LNCAP (cell line): Measurements from ENCODE around the gene CDH4.

Source experiments
- CTCF ChIP-seq: fragments of 450-650 bp; IDR thresholded peaks from 2 replicates; pipeline ENCODE4 v1.5.1; 2017; ENCODE audit warnings: mild to moderate bottlenecking

Gene CDH4

GRCh38 chr20:61725145-61725544 is 473.1 kb downstream of the CDH4 start:
- no peak for TF ChIP-seq CTCF

GRCh38 chr20:61725966-61726365 is 473.9 kb downstream of the CDH4 start:
- no peak for TF ChIP-seq CTCF

- TF ChIP-seq CTCF, result no peak
Measured at GRCh38 chr20:61726979-61727378, 474.9 kb downstream of the CDH4 start.

- no peak for TF ChIP-seq CTCF
Measured at GRCh38 chr20:61727761-61728160, 475.7 kb downstream of the CDH4 start.

- no peak for TF ChIP-seq CTCF
Measured at GRCh38 chr20:61728326-61728725, 476.3 kb downstream of the CDH4 start.

GRCh38 chr20:61728786-61729770 is 477.0 kb downstream of the CDH4 start:
- TF ChIP-seq CTCF, result no peak

GRCh38 chr20:61730631-61731362 is 478.7 kb downstream of the CDH4 start:
- no peak for TF ChIP-seq CTCF
